ENCODE measurements around the gene KCNAB1.
A peak's percentile ranks its signal among the peaks of the same experiment; 100 is the strongest.
"Not testable (repeated sequence)": the region's sequence is repeated elsewhere in the genome, so short reads cannot be mapped to it uniquely, and the experiment has no call there.

The KCNAB1 gene

GRCh38 chr3:156551746-156552145, 431.4 kb downstream of the KCNAB1 start:
- no peak for DNase-seq

GRCh38 chr3:156552973-156553372, 432.6 kb downstream of the KCNAB1 start:
- DNase-seq, result no peak

GRCh38 chr3:156553705-156554356, 433.5 kb downstream of the KCNAB1 start:
- peak; percentile 71 for DNase-seq

- DNase-seq, result no peak
Observed at GRCh38 chr3:156554515-156554841, 434.1 kb downstream of the KCNAB1 start.

GRCh38 chr3:156554842-156555687, 434.7 kb downstream of the KCNAB1 start, which contains the start of gene SSR3:
Gene SSR3 (minus strand): TSS chr3:156555117. CDS start chr3:156555089, 28 bp downstream.
- peak; percentile 100 for DNase-seq

- DNase-seq, result peak; percentile 28
Observed at GRCh38 chr3:156558389-156558788, 438.0 kb downstream of the KCNAB1 start.

GRCh38 chr3:156559321-156559720, 438.9 kb downstream of the KCNAB1 start:
- no peak for DNase-seq

GRCh38 chr3:156561533-156561932, 441.2 kb downstream of the KCNAB1 start:
- DNase-seq, result no peak

- not testable (repeated sequence) for DNase-seq
Observed at GRCh38 chr3:156562486-156562885, 442.1 kb downstream of the KCNAB1 start.

GRCh38 chr3:156563900-156564682, 443.7 kb downstream of the KCNAB1 start:
- DNase-seq, result no peak

GRCh38 chr3:156569016-156569415, 448.6 kb downstream of the KCNAB1 start:
- peak; percentile 35 for DNase-seq

- DNase-seq, result not testable (repeated sequence)
Observed at GRCh38 chr3:156569881-156570280, 449.5 kb downstream of the KCNAB1 start.

GRCh38 chr3:156575641-156576040, 455.3 kb downstream of the KCNAB1 start:
- DNase-seq, result no peak

- DNase-seq, result no peak
Observed at GRCh38 chr3:156576051-156576450, 455.7 kb downstream of the KCNAB1 start.

GRCh38 chr3:156576651-156577348, 456.4 kb downstream of the KCNAB1 start:
- peak; percentile 44 for DNase-seq

- no peak for DNase-seq
Observed at GRCh38 chr3:156577736-156578135, 457.4 kb downstream of the KCNAB1 start.

GRCh38 chr3:156579427-156579851, 459.1 kb downstream of the KCNAB1 start:
- DNase-seq, result peak; percentile 89

- no peak for DNase-seq
Observed at GRCh38 chr3:156581033-156581432, 460.7 kb downstream of the KCNAB1 start.

- DNase-seq, result no peak
Observed at GRCh38 chr3:156581954-156582353, 461.6 kb downstream of the KCNAB1 start.

- no peak for DNase-seq
Observed at GRCh38 chr3:156582532-156583183, 462.3 kb downstream of the KCNAB1 start.

GRCh38 chr3:156583469-156583868, 463.1 kb downstream of the KCNAB1 start:
- DNase-seq, result peak; percentile 41

Data from hematopoietic multipotent progenitor cell treated with erythropoietin and hydrocortisone succinate and interleukin-3 and kit ligand, for 4 days (in vitro differentiated cells).